Kidney glomerular epithelial cell (primary cell): Measurements from ENCODE around the gene DTX3L.
"Not testable (repeated sequence)": the region's sequence is repeated elsewhere in the genome, so short reads cannot be mapped to it uniquely, and the experiment has no call there.

Experiments
- DNase-seq: peaks from one replicate; lab custom pipeline; 2025; lab: John Stamatoyannopoulos, UW

The DTX3L gene

GRCh38 chr3:122562923-122563716 lies 1.0 kb upstream of the DTX3L start:
- no peak for DNase-seq

- no peak for DNase-seq
These were observed 467 bp upstream of the DTX3L start for GRCh38 chr3:122563717-122564025.

GRCh38 chr3:122568131-122568530 lies 4.0 kb downstream of the DTX3L start:
- not testable (repeated sequence) for DNase-seq

- DNase-seq: no peak
These were observed 4.6 kb downstream of the DTX3L start for GRCh38 chr3:122568755-122569154.

GRCh38 chr3:122572940-122573412 lies 8.8 kb downstream of the DTX3L start:
- peak; percentile 17 for DNase-seq

GRCh38 chr3:122576174-122576940 lies 12.2 kb downstream of the DTX3L start:
- no peak for DNase-seq

- no peak for DNase-seq
These were observed 13.4 kb downstream of the DTX3L start, which contains the start of gene PARP15 for GRCh38 chr3:122577409-122578031. Gene PARP15 (plus strand): TSS chr3:122577650. CDS start chr3:122577668, 18 bp downstream.

GRCh38 chr3:122578069-122578740 lies 14.1 kb downstream of the DTX3L start:
- DNase-seq: no peak

GRCh38 chr3:122580470-122580869 lies 16.3 kb downstream of the DTX3L start:
- DNase-seq: no peak

GRCh38 chr3:122581622-122582021 lies 17.5 kb downstream of the DTX3L start:
- DNase-seq: no peak

GRCh38 chr3:122582390-122582789 lies 18.3 kb downstream of the DTX3L start:
- no peak for DNase-seq

- no peak for DNase-seq
These were observed 22.0 kb downstream of the DTX3L start for GRCh38 chr3:122586098-122586497.

GRCh38 chr3:122586773-122587485 lies 22.8 kb downstream of the DTX3L start:
- DNase-seq: no peak

GRCh38 chr3:122587572-122587971 lies 23.4 kb downstream of the DTX3L start:
- no peak for DNase-seq

- DNase-seq: no peak
These were observed 25.2 kb downstream of the DTX3L start for GRCh38 chr3:122589297-122589696.

- no peak for DNase-seq
These were observed 26.5 kb downstream of the DTX3L start for GRCh38 chr3:122590610-122591009.

GRCh38 chr3:122594025-122594424 lies 29.9 kb downstream of the DTX3L start:
- no peak for DNase-seq

GRCh38 chr3:122598151-122598550 lies 34.0 kb downstream of the DTX3L start:
- no peak for DNase-seq

- no peak for DNase-seq
These were observed 34.4 kb downstream of the DTX3L start for GRCh38 chr3:122598556-122598955.

- no peak for DNase-seq
These were observed 38.0 kb downstream of the DTX3L start for GRCh38 chr3:122602011-122602710.

GRCh38 chr3:122603056-122603455 lies 38.9 kb downstream of the DTX3L start:
- no peak for DNase-seq
